ENCODE data around the gene SAA4.
"Not testable (repeated sequence)": the region's sequence is repeated elsewhere in the genome, so short reads cannot be mapped to it uniquely, and the experiment has no call there.

The SAA4 gene

GRCh38 chr11:18236664-18237356 is at the start of gene SAA4:
SAA4 (minus strand) TSS chr11:18236802; CDS start chr11:18235926, 876 bp downstream.
- DNase-seq: no peak

DNA sequence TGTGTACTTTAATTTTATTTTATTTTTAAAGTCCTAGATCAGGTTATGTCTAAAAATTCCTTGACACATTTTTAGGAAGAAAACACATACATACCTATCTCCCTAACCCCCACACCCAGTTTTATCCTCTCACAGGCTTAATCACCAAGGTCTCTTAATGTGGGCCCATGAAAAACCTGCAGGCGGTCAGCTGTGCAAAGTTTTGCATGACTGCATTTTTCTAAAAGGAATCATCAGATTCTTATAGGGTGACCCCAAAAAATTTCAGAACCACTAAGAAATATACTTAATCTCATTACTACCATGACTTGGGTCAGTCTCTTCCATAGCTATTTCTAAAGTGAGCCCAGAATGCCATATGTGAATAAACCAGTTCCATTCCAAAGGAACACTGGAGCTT is 49.2 kb upstream of the SAA4 start:
- no peak for DNase-seq

- DNase-seq: no peak
These were observed 46.0 kb upstream of the SAA4 start for GRCh38 chr11:18282626-18283025.

- no peak for DNase-seq
These were observed 43.9 kb upstream of the SAA4 start for GRCh38 chr11:18280438-18281045.

- no peak for DNase-seq
These were observed 41.1 kb upstream of the SAA4 start for GRCh38 chr11:18277565-18278271.

- DNase-seq: no peak
These were observed 34.6 kb upstream of the SAA4 start for GRCh38 chr11:18271206-18271605.

- no peak for DNase-seq
These were observed 33.5 kb upstream of the SAA4 start for GRCh38 chr11:18270102-18270501.

- not testable (repeated sequence) for DNase-seq
These were observed 32.6 kb upstream of the SAA4 start for GRCh38 chr11:18269252-18269651.

- not testable (repeated sequence) for DNase-seq
These were observed 30.9 kb upstream of the SAA4 start for GRCh38 chr11:18267335-18268133.

- no peak for DNase-seq
These were observed 29.3 kb upstream of the SAA4 start, which contains the start of gene SAA1 for GRCh38 chr11:18265949-18266348. SAA1 (plus strand) TSS chr11:18266264; CDS start chr11:18266888, 624 bp downstream.

DNA sequence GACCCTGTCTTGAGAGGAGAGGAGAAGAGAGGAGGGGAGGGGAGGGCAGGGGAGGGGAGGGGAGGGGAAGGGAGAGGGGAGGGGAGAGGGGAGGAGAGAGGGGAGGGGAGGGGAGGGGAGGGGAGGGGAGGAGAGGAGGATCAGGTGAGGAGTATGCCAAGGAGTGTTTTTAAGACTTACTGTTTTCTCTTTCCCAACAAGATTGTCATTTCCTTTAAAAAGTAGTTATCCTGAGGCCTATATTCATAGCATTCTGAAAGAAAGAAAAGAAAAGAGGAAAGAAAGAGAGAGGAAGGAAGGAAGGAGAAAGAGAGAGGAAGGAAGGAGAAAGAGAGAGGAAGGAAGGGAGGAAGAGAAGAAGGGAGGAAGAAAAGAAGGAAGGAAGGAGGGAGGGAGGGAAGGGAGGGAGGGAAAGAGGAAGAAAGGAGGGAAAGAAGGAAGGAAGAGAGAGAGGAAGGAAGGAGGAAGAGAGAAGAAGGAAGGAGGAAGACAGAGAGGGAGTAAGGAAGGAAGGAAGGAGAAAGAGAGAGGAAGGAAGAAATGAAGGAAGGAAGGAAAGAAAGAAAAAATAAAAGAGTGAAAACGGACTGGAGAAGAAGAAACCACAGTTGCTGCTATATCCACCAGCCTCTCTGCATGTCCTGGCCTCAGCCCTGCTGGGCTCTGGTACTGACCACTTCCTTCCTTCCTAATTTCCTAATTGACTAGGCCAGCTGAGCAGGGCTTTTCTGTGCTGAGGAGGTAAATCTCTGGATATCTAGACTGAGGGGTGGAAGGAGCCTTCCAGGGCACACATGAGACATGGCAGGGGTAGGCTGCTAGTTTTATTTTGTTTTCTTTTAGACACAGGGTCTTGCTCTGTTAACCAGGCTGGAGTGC is 28.3 kb upstream of the SAA4 start:
- no peak for DNase-seq

DNA sequence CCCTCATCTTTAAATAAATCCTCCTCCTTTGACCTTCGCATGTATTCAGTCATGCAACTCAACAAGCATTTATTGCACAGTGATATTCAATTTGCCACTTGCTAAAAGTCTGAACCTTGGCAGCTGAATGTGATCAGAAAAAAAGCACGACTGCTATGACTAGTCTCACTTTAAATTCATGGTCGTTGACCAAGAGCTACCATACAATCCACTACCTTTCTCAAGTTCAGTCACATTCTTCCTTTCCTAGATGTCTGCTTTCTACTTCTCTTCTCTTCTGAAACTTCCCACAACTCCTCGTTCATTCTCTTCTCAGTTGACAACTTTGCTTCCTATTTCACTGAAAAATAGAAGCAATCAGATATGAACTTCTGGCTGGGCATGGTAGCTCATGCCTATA is 27.4 kb upstream of the SAA4 start:
- DNase-seq: no peak

- DNase-seq: not testable (repeated sequence)
These were observed 26.2 kb upstream of the SAA4 start for GRCh38 chr11:18262681-18263350.

GRCh38 chr11:18261721-18262120 is 25.1 kb upstream of the SAA4 start:
- DNase-seq: no peak

DNA sequence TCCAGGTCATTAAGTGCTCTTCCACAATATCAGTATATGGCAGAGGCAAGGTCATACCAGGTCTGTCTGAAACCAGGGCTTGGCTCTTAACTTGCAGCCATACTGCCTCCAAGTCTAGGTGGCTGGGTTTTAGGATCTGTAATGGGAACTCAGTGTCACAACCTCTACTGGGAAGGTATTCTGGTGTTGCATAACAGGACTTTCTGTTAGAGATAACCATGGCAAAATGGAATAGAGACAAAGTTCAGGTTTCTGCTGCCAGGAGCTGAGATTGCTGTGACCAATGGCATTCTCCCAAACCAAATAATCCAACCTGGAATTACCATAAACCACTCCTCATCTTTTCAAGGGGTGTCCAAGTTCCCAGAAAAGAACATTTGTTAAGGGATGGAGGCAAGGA is 22.7 kb upstream of the SAA4 start:
- DNase-seq: no peak

GRCh38 chr11:18254781-18255361 is 18.3 kb upstream of the SAA4 start:
- no peak for DNase-seq

DNA sequence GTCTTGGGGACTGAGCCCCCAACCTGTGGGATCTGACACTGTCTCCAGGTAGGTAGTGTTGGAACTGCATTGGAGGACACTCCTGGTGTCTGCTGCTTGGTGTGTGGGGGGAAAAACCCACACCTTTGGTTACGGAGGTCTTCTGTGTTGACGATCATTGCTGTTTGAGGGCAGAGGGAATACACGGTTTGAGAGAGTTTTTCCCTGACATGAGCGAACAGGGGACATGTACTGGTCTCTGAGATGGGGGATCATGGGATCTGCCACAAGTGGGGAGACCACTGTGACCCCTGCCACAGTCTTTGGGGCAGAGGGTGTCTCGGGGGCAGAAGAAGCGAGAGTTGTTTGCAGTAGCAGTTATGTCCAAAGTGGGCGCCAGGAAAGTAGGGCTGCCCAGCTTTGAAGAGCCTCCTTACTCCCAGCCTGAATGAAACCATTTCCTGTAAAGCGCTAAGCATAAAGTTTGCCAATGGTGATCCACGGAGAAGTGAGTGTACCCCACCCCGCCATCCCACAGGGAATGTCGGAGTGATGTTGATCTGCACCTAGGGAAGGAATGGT is 17.3 kb upstream of the SAA4 start:
- DNase-seq: no peak

- DNase-seq: no peak
These were observed 16.6 kb upstream of the SAA4 start for GRCh38 chr11:18253233-18253632.

GRCh38 chr11:18248561-18248960 is 12.0 kb upstream of the SAA4 start, which contains the start of gene SAA2:
SAA2 (minus strand) TSS chr11:18248668; CDS start chr11:18248011, 657 bp downstream.
- no peak for DNase-seq

DNA sequence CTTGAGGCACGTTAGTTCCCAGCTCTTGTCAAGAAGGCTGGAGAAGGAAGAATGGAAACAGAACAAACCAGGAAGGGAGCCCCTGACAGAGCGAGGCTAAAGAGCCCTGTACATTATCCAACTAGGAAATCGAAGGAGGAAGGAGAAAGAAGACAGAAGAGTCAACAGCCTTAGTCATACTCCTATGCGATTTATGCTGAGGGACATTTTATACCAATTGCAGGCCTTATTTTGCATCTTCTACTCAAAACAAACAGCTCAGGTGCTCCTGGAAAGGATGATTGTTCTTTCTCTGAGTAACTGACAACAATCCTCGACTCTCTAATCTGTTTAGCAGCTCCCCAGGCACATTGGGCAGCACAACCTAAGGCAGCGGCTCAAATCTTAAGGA is 10.6 kb upstream of the SAA4 start:
- DNase-seq: not testable (repeated sequence)

All from NCI-H526 treated with DMSO at 0.1 percent for 48 hours (cell line).